GM08714 (cell line): ENCODE results near the gene SPTSSA.
"Not testable (repeated sequence)": the region's sequence is repeated elsewhere in the genome, so short reads cannot be mapped to it uniquely, and the experiment has no call there.

Experiments used
- H3K4me3 ChIP-seq: fragments of 200-500 bp; sonication (Bioruptor generic); 2 replicates; pipeline ENCODE4 v1.5.1; 2014; ENCODE audit warnings: mild to moderate bottlenecking, low read length, inconsistent platforms
- ZNF274 ChIP-seq: IDR thresholded peaks from 2 replicates; pipeline ENCODE4 v1.6.1; 2012; ENCODE audit warnings: mild to moderate bottlenecking, low read depth, low read length

Gene SPTSSA

GRCh38 chr14:34484726-34485125 lies 22.7 kb upstream of the SPTSSA start:
- no peak overlapping the region for H3K4me3 ChIP-seq
- no peak for TF ChIP-seq ZNF274

GRCh38 chr14:34482463-34482862 lies 20.4 kb upstream of the SPTSSA start:
- no peak for TF ChIP-seq ZNF274
- H3K4me3 ChIP-seq, result no peak overlapping the region

- no peak for TF ChIP-seq ZNF274
- H3K4me3 ChIP-seq, result no peak overlapping the region
Measured at GRCh38 chr14:34479694-34480093, 17.7 kb upstream of the SPTSSA start.

GRCh38 chr14:34478261-34478660 lies 16.2 kb upstream of the SPTSSA start:
- no peak overlapping the region for H3K4me3 ChIP-seq

GRCh38 chr14:34476036-34476435 lies 14.0 kb upstream of the SPTSSA start:
- H3K4me3 ChIP-seq, result not testable (repeated sequence)

More at GRCh38 chr14:34478261-34478660, 16.2 kb upstream of the SPTSSA start:
- no peak for TF ChIP-seq ZNF274

GRCh38 chr14:34475163-34475562 lies 13.1 kb upstream of the SPTSSA start:
- H3K4me3 ChIP-seq, result no peak overlapping the region
- TF ChIP-seq ZNF274, result no peak

- no peak for TF ChIP-seq ZNF274
- H3K4me3 ChIP-seq, result no peak overlapping the region
Measured at GRCh38 chr14:34474187-34474679, 12.2 kb upstream of the SPTSSA start.

- TF ChIP-seq ZNF274, result no peak
- H3K4me3 ChIP-seq, result no peak overlapping the region
Measured at GRCh38 chr14:34472706-34473279, 10.8 kb upstream of the SPTSSA start.

- no peak for TF ChIP-seq ZNF274
- no peak overlapping the region for H3K4me3 ChIP-seq
Measured at GRCh38 chr14:34470319-34470718, 8.3 kb upstream of the SPTSSA start.

GRCh38 chr14:34466691-34467090 lies 4.7 kb upstream of the SPTSSA start:
- no peak overlapping the region for H3K4me3 ChIP-seq
- TF ChIP-seq ZNF274, result no peak

GRCh38 chr14:34465069-34465859 lies 3.2 kb upstream of the SPTSSA start:
- H3K4me3 ChIP-seq, result no peak overlapping the region
- no peak for TF ChIP-seq ZNF274

- no peak overlapping the region for H3K4me3 ChIP-seq
- TF ChIP-seq ZNF274, result no peak
Measured at GRCh38 chr14:34463598-34463961, 1.5 kb upstream of the SPTSSA start.

GRCh38 chr14:34461334-34462131 lies 507 bp downstream of the SPTSSA start:
- peak overlapping the region; percentile 89 for H3K4me3 ChIP-seq
- no peak for TF ChIP-seq ZNF274

- TF ChIP-seq ZNF274, result no peak
- H3K4me3 ChIP-seq, result peak overlapping the region; percentile 89; the same call in 1 of the 2 replicates
Measured at GRCh38 chr14:34460841-34461240, 1.2 kb downstream of the SPTSSA start.

- peak overlapping the region; percentile 89; the same call in 1 of the 2 replicates for H3K4me3 ChIP-seq
- TF ChIP-seq ZNF274, result no peak
Measured at GRCh38 chr14:34460295-34460694, 1.7 kb downstream of the SPTSSA start.
